T-cell (primary cell): ENCODE results near the gene FUT6. TPM values are rescaled to one million over a fixed set of nuclear protein-coding genes. Genes with fewer than 3 reads are reported as not detected.

Experiments used
- ATAC-seq, 4 experiments: fragments of 200-7000 bp in 3 of 4; fragments of 150-1000 bp in 1 of 4; cut with Tn5 transposase; replicated peaks in 1 of 4; 1 replicate in 3 of 4; 2 replicates in 1 of 4; pipeline ENCODE4 v1.10.0; 2021; ENCODE audit warnings: moderate library complexity in 3 of 4, mild to moderate bottlenecking in 2 of 4, moderate number of reproducible peaks in 1 of 4
- CTCF ChIA-PET, 2 donors: fragments of 300-600 bp; sonication (Branson Sonifier 250); formaldehyde crosslinking; loops; one replicate each; lab custom pipeline; 2022; ENCODE audit warnings: antibody characterized with exemption in 2 of 2; lab: Charles Lee
- POLR2A ChIA-PET, 2 donors: fragments of 300-600 bp; sonication (Branson Sonifier 250); formaldehyde crosslinking; loops; one replicate each; lab custom pipeline; 2022; ENCODE audit warnings: antibody characterized with exemption in 2 of 2; lab: Charles Lee
- DNase-seq, 35 experiments: peaks; one replicate each; pipeline versions ENCODE4 v3.0.0 to v3.0.0-alpha.2; 2013 to 2023
- H3K27ac ChIP-seq: one replicate; pipeline ENCODE4 v1.5.1; 2013; ENCODE audit warnings: low read length
- H3K27me3 ChIP-seq, 2 experiments: replicated peaks in 1 of 2; 1 replicate in 1 of 2; 2 replicates in 1 of 2; pipeline versions ENCODE4 v1.6.1 to v1.7.0; 2013; ENCODE audit warnings: low read length in 1 of 2, mixed read lengths in 1 of 2; ENCODE audit not compliant: control insufficient read depth in 2 of 2, insufficient read depth in 2 of 2; ENCODE audit errors: extremely low read depth in 1 of 2
- H3K36me3 ChIP-seq, 2 donors: 1 replicate in 1 of 2; 2 replicates in 1 of 2; pipeline versions ENCODE4 v1.6.1 to v1.7.0; 2013; ENCODE audit warnings: low read length in 1 of 2; ENCODE audit not compliant: control insufficient read depth in 2 of 2, insufficient read depth in 1 of 2; ENCODE audit errors: extremely low read depth in 1 of 2
- H3K4me1 ChIP-seq, 2 experiments: 1 replicate in 1 of 2; 2 replicates in 1 of 2; pipeline versions ENCODE4 v1.6.1 to v1.7.0; 2013; ENCODE audit warnings: low read length in 2 of 2, mixed read lengths in 1 of 2; ENCODE audit not compliant: insufficient read depth in 2 of 2, control insufficient read depth in 1 of 2; ENCODE audit errors: extremely low read depth in 1 of 2
- H3K4me3 ChIP-seq, 2 donors: 1 replicate in 1 of 2; 2 replicates in 1 of 2; pipeline versions ENCODE4 v1.5.1 to v1.7.0; 2013; ENCODE audit warnings: mild to moderate bottlenecking in 2 of 2, low read length in 1 of 2, moderate library complexity in 1 of 2; ENCODE audit not compliant: control insufficient read depth in 1 of 2; ENCODE audit errors: extremely low read depth in 1 of 2
- H3K9me3 ChIP-seq: 2 replicates; pipeline ENCODE4 v1.7.0; 2013
- H3K27ac Mint-ChIP-seq, 2 donors: one replicate each; pipeline ENCODE4 v1.8.0; 2020 to 2021; ENCODE audit warnings: mild to moderate bottlenecking in 2 of 2, mixed read lengths in 2 of 2
- H3K27me3 Mint-ChIP-seq, 2 donors: one replicate each; pipeline ENCODE4 v1.8.0; 2021 to 2022; ENCODE audit warnings: mixed read lengths in 2 of 2
- H3K36me3 Mint-ChIP-seq: one replicate; pipeline ENCODE4 v1.8.0; 2021; ENCODE audit warnings: mixed read lengths
- H3K4me1 Mint-ChIP-seq, 3 donors: one replicate each; pipeline ENCODE4 v1.8.0; 2020 to 2022; ENCODE audit warnings: mixed read lengths in 3 of 3, mild to moderate bottlenecking in 1 of 3
- H3K4me3 Mint-ChIP-seq, 3 donors: one replicate each; pipeline ENCODE4 v1.8.0; 2020 to 2022; ENCODE audit warnings: mild to moderate bottlenecking in 3 of 3, mixed read lengths in 3 of 3, moderate library complexity in 3 of 3
- H3K9me3 Mint-ChIP-seq, 3 donors: one replicate each; pipeline ENCODE4 v1.8.0; 2020 to 2022; ENCODE audit warnings: mixed read lengths in 3 of 3
- WGBS: methylation state at CpG from one replicate; pipeline ENCODE4 v1.1.5; 2013; ENCODE audit warnings: missing lambda C conversion rate; ENCODE audit not compliant: insufficient coverage; 5-methylcytosine and 5-hydroxymethylcytosine counted together
- total RNA-seq, 35 experiments: library from RNA in 6 of 35; stranded (reverse) in 6 of 35; fragments of 120-200 nt in 1 of 35; gene quantifications; one replicate each; pipeline versions ENCODE4 v1.2.1 to v1.2.4 and lab custom pipeline; 2013 to 2026

The FUT6 gene
- total RNA-seq, 5 donors from 2014 or later (not counting 1 experiment from before 2014, with no cell fraction given): 0.15 to 0.79 (median 0.35) TPM; not detected in 2

DNA sequence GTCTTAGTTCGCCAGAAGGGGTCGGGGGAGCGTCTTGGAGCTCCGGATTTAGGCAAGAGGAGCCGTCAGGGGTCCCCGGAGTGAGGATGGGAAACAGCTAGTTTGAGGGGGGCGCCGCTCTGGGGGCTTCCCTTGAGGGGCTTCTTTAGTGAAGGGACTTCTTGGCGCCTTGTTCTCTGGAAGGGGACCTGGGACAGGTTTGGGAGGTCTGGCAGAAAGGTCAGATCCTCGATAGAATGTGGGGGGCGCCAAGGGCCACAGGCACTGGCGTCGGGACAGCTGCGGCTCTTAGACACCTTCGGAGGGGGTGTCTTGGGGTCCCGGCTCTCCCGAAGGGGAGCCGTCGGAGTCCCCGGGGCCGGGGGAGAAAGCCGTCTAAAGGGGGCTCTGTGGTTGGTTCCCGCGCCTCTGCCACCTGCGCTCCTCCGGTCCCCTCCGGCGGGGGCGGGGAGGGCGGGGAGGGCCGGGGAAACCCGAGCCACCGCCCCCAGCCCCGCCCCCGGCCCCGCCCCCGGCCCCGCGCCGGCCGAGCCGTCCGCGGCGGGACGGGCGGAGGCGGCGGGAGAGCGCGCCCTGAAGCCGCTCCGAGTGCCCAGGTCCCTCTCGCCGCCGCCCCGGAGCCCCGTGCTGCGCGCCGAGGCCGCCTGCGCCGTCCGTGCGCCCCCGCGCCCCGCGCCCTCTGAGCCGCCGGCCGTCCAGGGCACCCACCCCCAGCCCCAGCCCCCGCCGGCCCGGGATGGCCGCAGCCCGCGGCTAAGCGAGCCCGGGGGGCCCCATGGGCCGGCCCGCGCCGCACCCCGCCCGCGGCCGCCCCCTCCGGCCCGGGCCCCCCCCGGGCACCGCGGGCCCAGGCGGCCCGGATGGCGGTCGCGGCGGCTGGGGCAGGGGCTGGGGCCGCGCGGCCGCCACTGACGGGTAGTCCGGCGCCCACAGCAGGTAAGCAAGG lies 34.7 kb downstream of the FUT6 start, which contains the start of gene NRTN:
NRTN (plus strand) TSS at position 552 of the 946 bp plus-strand sequence. CDS start 19,099 bp downstream, outside the sequence.
- peak within 1 kb of the TSS in 1 of 2 donors; percentile 44 for H3K27ac Mint-ChIP-seq
- POLR2A ChIA-PET: interaction anchor here in 1 of 2 donors (0.6 kb wide), 1 partner anchor 10 kb away, joined by 11 read pairs; no protein-coding TSS in a partner anchor

GRCh38 chr19:5803752-5804515 lies 35.6 kb downstream of the FUT6 start:
- H3K4me1 Mint-ChIP-seq: peaks cover 18 to 28% (median 20%) of the 10 kb centered on the region in 3 donors
- ATAC-seq (peak; percentile 91 to 93 (median 92)), DNase-seq (peak; percentile 80 to 96 (median 88))
- Histone ChIP-seq H3K27me3 (peaks cover 0 to 65% of the 10 kb centered on the region in 2 experiments), H3K4me1 (peaks cover 7 to 35% of the 10 kb centered on the region in 2 experiments), H3K27ac (no peak overlapping the region), H3K9me3 (no peaks in the 10 kb centered on the region), H3K36me3 (no peaks in the 10 kb centered on the region), H3K4me3 (peak overlapping the region; percentile 40 to 56)
- H3K4me3 Mint-ChIP-seq: peak overlapping the region; percentile 64 to 85 (median 71)
- ChIA-PET CTCF (interaction anchor here (0.5 to 2.1 kb wide), 14 partner anchors 9 to 1265 kb away, joined by 3 to 25 read pairs (median 5); partner anchors contain the start of genes DUS3L (in 1 of the 2), NDUFA11 (in 1 of the 2), VMAC (in 1 of the 2) and ZNF557 (in 1 of the 2)), POLR2A (interaction anchor here in 1 of 2 donors (0.6 kb wide), 1 partner anchor 11 kb away, joined by 11 read pairs; no protein-coding TSS in a partner anchor)
- peaks cover 11 to 27% of the 10 kb centered on the region in 2 donors for H3K27me3 Mint-ChIP-seq
- H3K36me3 Mint-ChIP-seq: no peaks in the 10 kb centered on the region
- peak overlapping the region in 1 of 2 donors; percentile 44 for H3K27ac Mint-ChIP-seq
- H3K9me3 Mint-ChIP-seq: no peaks in the 10 kb centered on the region
- WGBS: 3% methylated on average over 46 of the region's 54 CpGs

More for the DNA sequence above, 34.7 kb downstream of the FUT6 start, which contains the start of gene NRTN:
- Mint-ChIP-seq H3K27me3 (peaks cover 4 to 21% of the 10 kb centered on the region in 2 donors), H3K9me3 (no peaks in the 10 kb centered on the region), H3K4me3 (peak within 1 kb of the TSS; percentile 64 to 85 (median 71)), H3K4me1 (peaks cover 18 to 28% (median 20%) of the 10 kb centered on the region in 3 donors), H3K36me3 (no peaks in the 10 kb centered on the region)
- CTCF ChIA-PET: interaction anchor here (0.7 to 2.1 kb wide), 11 partner anchors 10 to 1264 kb away, joined by 4 to 25 read pairs (median 6); partner anchors contain the start of genes DUS3L (in 1 of the 2), NDUFA11 (in 1 of the 2), VMAC (in 1 of the 2) and ZNF557 (in 1 of the 2)
- H3K27me3 ChIP-seq: peaks cover 0 to 56% of the 10 kb centered on the region in 2 experiments
- no peaks in the 10 kb centered on the region for H3K9me3 ChIP-seq
- H3K4me1 ChIP-seq: peaks cover 7 to 35% of the 10 kb centered on the region in 2 experiments
- ATAC-seq (peak; percentile 41 to 54 (median 44)), DNase-seq (peak in 25 of 35 experiments; percentile 25 to 70 (median 44))
- H3K27ac ChIP-seq: no peak within 1 kb of the TSS
- H3K4me3 ChIP-seq: peak within 1 kb of the TSS; percentile 40 to 56
- WGBS: 3% methylated on average over 74 of the region's 107 CpGs
- no peaks in the 10 kb centered on the region for H3K36me3 ChIP-seq

DNA sequence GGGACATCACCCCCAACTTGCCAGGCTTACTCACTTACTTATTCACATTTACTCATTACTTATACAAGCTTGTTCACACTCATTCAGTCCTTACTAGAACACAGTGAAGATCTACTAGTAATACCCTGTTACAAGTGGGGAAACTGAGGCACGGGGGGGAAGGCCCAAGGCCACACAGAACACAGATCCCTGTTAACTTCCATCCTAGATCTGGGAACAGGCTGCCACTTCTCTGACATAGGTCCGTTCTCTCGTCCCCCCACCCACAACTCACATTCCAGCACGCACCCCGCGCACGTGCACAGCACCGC lies 36.1 kb downstream of the FUT6 start:
- Mint-ChIP-seq H3K9me3 (no peaks in the 10 kb centered on the region), H3K27me3 (peaks cover 13 to 33% of the 10 kb centered on the region in 2 donors), H3K4me1 (peaks cover 18 to 28% (median 20%) of the 10 kb centered on the region in 3 donors), H3K27ac (no peak overlapping the region), H3K4me3 (peak overlapping the region; percentile 61 to 85 (median 64)), H3K36me3 (no peaks in the 10 kb centered on the region)
- DNase-seq (no peak), ATAC-seq (no peak)
- Histone ChIP-seq H3K4me1 (peaks cover 7 to 35% of the 10 kb centered on the region in 2 experiments), H3K36me3 (no peaks in the 10 kb centered on the region), H3K4me3 (peak overlapping the region; percentile 40 to 56), H3K27ac (no peak overlapping the region), H3K27me3 (peaks cover 0 to 70% of the 10 kb centered on the region in 2 experiments), H3K9me3 (no peaks in the 10 kb centered on the region)
- CTCF ChIA-PET: interaction anchor here (0.5 to 2.1 kb wide), 10 partner anchors 9 to 1266 kb away, joined by 3 to 25 read pairs (median 5); partner anchors contain the start of genes DUS3L (in 1 of the 2), NDUFA11 (in 1 of the 2), VMAC (in 1 of the 2) and ZNF557 (in 1 of the 2)
- WGBS: 44% methylated on average over 6 of the region's 8 CpGs
- POLR2A ChIA-PET: no interaction called here

- no peak overlapping the region for H3K4me3 ChIP-seq
- peaks cover 0 to 79% of the 10 kb centered on the region in 2 experiments for H3K27me3 ChIP-seq
- no peak overlapping the region for H3K27ac ChIP-seq
- H3K4me1 ChIP-seq: peaks cover 7 to 35% of the 10 kb centered on the region in 2 experiments
- ATAC-seq (no peak), DNase-seq (no peak)
- H3K9me3 ChIP-seq: no peaks in the 10 kb centered on the region
- H3K27me3 Mint-ChIP-seq: peaks cover 13 to 39% of the 10 kb centered on the region in 2 donors
- POLR2A ChIA-PET: no interaction called here
- no peak overlapping the region for H3K27ac Mint-ChIP-seq
- H3K9me3 Mint-ChIP-seq: no peaks in the 10 kb centered on the region
- H3K4me3 Mint-ChIP-seq: peak overlapping the region in 2 of 3 donors; percentile 9 to 85
- CTCF ChIA-PET: no interaction called here
- no peaks in the 10 kb centered on the region for H3K36me3 ChIP-seq
- WGBS: 27% methylated on average over 23 of the region's 33 CpGs
- no peaks in the 10 kb centered on the region for H3K36me3 Mint-ChIP-seq
- peaks cover 18 to 27% (median 20%) of the 10 kb centered on the region in 3 donors for H3K4me1 Mint-ChIP-seq
These were observed 37.5 kb downstream of the FUT6 start for GRCh38 chr19:5801796-5802619.

- no peaks in the 10 kb centered on the region for H3K9me3 Mint-ChIP-seq
- H3K36me3 ChIP-seq: no peaks in the 10 kb centered on the region
- POLR2A ChIA-PET: no interaction called here
- DNase-seq (no peak), ATAC-seq (no peak)
- H3K27ac Mint-ChIP-seq: no peak overlapping the region
- H3K4me1 Mint-ChIP-seq: peaks cover 18 to 22% (median 20%) of the 10 kb centered on the region in 3 donors
- H3K36me3 Mint-ChIP-seq: no peaks in the 10 kb centered on the region
- no peak overlapping the region for H3K4me3 Mint-ChIP-seq
- H3K9me3 ChIP-seq: no peaks in the 10 kb centered on the region
- no peak overlapping the region for H3K4me3 ChIP-seq
- H3K4me1 ChIP-seq: peaks cover 7 to 31% of the 10 kb centered on the region in 2 experiments
- H3K27ac ChIP-seq: no peak overlapping the region
- H3K27me3 Mint-ChIP-seq: peaks cover 16 to 39% of the 10 kb centered on the region in 2 donors
- WGBS: 83% methylated on average over 13 of the region's 17 CpGs
- CTCF ChIA-PET: no interaction called here
- H3K27me3 ChIP-seq: peaks cover 0 to 74% of the 10 kb centered on the region in 2 experiments
These were observed 38.9 kb downstream of the FUT6 start for GRCh38 chr19:5800361-5801270.
